Measurements from ENCODE around the gene PRKAG2. TPM values are rescaled to one million over a fixed set of nuclear protein-coding genes. Genes with fewer than 3 reads are reported as not detected.

Gene PRKAG2
- total RNA-seq, 3 donors from 2014 or later = 42.4 to 48.5 (median 46.6) TPM

DNA sequence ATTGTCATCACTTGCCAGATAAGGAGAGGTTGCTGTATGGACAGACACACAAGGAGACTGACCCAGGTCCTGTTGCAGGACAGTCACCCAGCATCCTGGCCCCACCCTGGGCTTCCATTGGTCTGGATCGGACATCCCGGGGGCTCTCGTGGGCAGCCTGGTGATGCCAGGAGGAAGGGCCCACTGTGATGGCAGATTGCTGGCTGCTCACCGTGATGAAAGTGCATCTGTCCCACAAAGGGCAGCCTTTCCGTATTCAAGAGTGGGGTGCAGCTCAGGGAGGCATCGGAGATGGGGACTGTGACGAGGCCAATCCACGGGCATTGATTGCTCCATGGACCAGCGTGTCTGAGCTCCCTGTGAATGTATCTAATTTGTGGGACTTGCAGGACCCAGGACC lies 41.3 kb downstream of the PRKAG2 start:
- peaks cover 7% of the 10 kb centered on the region for H3K4me1 ChIP-seq (ENCODE audit: low read depth)
- H3K4me3 ChIP-seq = no peak overlapping the region
- DNase-seq (no peak), ATAC-seq (no peak)
- H3K36me3 ChIP-seq (ENCODE audit: low read depth) = no peaks in the 10 kb centered on the region
- TF ChIP-seq, protein P1, sequence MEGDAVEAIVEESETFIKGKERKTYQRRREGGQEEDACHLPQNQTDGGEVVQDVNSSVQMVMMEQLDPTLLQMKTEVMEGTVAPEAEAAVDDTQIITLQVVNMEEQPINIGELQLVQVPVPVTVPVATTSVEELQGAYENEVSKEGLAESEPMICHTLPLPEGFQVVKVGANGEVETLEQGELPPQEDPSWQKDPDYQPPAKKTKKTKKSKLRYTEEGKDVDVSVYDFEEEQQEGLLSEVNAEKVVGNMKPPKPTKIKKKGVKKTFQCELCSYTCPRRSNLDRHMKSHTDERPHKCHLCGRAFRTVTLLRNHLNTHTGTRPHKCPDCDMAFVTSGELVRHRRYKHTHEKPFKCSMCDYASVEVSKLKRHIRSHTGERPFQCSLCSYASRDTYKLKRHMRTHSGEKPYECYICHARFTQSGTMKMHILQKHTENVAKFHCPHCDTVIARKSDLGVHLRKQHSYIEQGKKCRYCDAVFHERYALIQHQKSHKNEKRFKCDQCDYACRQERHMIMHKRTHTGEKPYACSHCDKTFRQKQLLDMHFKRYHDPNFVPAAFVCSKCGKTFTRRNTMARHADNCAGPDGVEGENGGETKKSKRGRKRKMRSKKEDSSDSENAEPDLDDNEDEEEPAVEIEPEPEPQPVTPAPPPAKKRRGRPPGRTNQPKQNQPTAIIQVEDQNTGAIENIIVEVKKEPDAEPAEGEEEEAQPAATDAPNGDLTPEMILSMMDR (IDR thresholded peaks at IDR 0.05) = no peak
- intact Hi-C loops (cut with DNase I, micrococcal nuclease) = no loop called here
- H3K9me3 ChIP-seq = no peaks in the 10 kb centered on the region

DNA sequence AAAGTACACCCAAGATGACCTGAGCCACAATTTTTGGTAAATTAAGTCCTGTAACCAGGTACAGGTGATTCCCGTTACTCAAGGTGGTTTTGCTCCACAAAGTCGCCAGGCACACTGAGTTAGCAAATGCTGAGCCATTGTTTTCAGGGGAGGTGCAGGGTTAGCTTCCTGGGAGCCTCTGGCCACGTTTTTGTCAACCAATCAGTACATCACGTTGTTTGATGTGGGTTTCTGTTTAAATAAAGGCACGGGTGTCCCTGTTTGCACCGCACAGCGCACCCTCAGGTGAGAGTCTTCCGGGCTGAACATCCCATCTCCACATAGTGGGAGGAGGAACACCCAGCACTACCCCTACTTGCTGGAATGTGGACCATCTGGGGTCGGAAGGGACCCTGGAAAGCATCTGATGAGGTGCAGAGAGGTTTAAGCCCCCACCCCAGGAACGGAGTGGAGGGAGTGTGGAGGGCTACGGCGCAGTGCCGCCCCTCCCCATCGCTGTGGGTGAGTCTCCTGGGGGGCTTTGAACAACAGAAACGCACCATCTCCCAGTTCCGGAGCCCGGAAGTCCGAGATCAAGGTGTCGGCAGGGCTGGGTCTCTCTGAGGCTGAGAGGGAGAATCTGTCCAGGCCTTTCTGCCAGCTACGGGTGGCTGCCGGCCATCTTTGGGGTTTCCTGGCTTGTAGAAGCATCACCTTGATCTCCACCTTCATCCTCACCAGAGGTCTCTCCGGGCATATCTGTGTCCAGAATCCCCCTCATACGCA lies 42.5 kb downstream of the PRKAG2 start:
- no peak for DNase-seq
- H3K4me1 ChIP-seq (ENCODE audit: low read depth) = peaks cover 7% of the 10 kb centered on the region
- H3K9me3 ChIP-seq = no peaks in the 10 kb centered on the region
- no peak overlapping the region for H3K4me3 ChIP-seq
- no peaks in the 10 kb centered on the region for H3K36me3 ChIP-seq (ENCODE audit: low read depth)
- no peak for ATAC-seq
- TF ChIP-seq, protein P1 (IDR thresholded peaks at IDR 0.05) = no peak
- intact Hi-C loops (cut with DNase I, micrococcal nuclease) = no loop called here

DNA sequence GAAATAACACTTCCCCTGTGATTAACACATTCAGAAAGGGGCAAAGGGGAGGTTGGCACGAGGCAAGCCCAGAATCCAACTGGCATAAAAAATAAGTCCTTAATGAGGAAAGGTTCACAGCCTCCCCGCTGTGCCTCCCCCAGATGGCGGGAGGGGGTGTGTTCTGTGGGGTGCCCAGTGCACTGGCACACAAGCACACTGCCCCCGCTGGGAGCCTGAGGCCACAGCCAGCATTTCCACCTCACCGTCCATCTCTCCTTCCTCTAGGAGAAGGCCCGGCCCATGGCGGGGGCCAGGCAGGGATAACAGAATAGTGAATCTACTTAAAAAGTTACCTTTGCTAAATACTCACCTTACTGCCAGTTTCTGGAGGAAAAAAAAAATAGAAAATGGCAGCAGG lies 43.2 kb downstream of the PRKAG2 start:
- no peak for ATAC-seq
- intact Hi-C loops (cut with DNase I, micrococcal nuclease) = no loop called here
- H3K4me3 ChIP-seq = no peak overlapping the region

DNA sequence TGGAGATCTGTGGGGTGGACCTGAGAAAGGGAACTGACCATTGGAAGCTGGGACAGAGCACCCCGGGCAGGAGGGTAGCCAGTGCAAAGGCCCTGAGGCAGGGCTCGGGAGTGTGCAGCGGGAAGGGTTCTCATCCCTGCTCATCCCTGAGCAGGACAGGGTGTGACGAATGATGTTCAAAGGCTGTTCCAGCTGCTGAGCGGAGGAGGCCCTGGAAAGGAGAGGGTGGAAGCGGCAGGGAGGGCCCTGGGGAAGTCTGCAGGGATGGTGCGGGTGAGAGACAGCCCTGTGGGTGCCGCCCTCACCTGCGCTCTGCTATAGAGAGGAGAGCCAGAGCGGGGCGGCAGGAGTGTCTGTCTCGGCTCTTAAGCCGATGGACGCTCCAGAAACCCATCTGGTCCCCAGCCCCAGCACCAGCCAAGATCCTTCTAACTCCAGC lies 43.7 kb downstream of the PRKAG2 start:
- Histone ChIP-seq H3K9me3 (no peaks in the 10 kb centered on the region), H3K4me1 (ENCODE audit: low read depth) (no peaks in the 10 kb centered on the region), H3K36me3 (ENCODE audit: low read depth) (no peaks in the 10 kb centered on the region), H3K4me3 (no peak overlapping the region)
- intact Hi-C loops (cut with DNase I, micrococcal nuclease) = no loop called here
- DNase-seq (no peak), ATAC-seq (no peak)
- TF ChIP-seq, protein P1 (IDR thresholded peaks at IDR 0.05) = no peak

More for the DNA sequence above, 43.2 kb downstream of the PRKAG2 start:
- no peaks in the 10 kb centered on the region for H3K36me3 ChIP-seq (ENCODE audit: low read depth)
- DNase-seq = no peak
- TF ChIP-seq, protein P1 (IDR thresholded peaks at IDR 0.05) = no peak
- H3K9me3 ChIP-seq = no peaks in the 10 kb centered on the region
- H3K4me1 ChIP-seq (ENCODE audit: low read depth) = peaks cover 1% of the 10 kb centered on the region

DNA sequence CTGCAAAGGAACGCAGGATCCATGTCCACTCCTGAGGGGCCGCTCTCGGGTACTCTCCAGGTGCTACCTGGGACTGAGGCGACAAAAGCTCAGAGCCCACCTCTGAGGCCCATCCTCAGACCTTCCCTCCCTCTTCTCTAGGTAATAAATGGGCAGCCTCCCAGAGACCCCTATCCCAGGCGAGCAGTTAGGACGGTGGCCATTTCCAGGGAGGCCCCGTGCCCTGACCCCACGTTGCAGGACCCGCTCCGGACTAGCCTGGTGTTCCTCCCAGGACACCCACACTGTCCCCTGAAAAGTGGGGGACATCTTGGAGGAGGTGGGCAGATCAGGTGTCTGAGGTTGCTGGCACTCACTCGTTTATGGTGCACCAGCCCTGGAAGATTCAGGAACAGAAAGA lies 44.3 kb downstream of the PRKAG2 start:
- intact Hi-C loops (cut with DNase I, micrococcal nuclease) = no loop called here
- no peaks in the 10 kb centered on the region for H3K36me3 ChIP-seq (ENCODE audit: low read depth)
- H3K4me1 ChIP-seq (ENCODE audit: low read depth) = no peaks in the 10 kb centered on the region
- H3K4me3 ChIP-seq = no peak overlapping the region
- H3K9me3 ChIP-seq = no peaks in the 10 kb centered on the region
- ATAC-seq = no peak
- TF ChIP-seq, protein P1 (IDR thresholded peaks at IDR 0.05) = no peak
- no peak for DNase-seq

All from mucosa of descending colon (tissue), 3 donors.